ENCODE data around the gene ENDOD1.
A peak's percentile ranks its signal among the peaks of the same experiment; 100 is the strongest.
"Not testable (repeated sequence)": the region's sequence is repeated elsewhere in the genome, so short reads cannot be mapped to it uniquely, and the experiment has no call there.

The ENDOD1 gene

GRCh38 chr11:95104856-95105255 lies 15.2 kb downstream of the ENDOD1 start:
- peaks cover 20% of the 10 kb centered on the region for H3K36me3 Mint-ChIP-seq
- H3K4me1 Mint-ChIP-seq: peaks cover 23% of the 10 kb centered on the region
- DNase-seq (ENCODE audit: low spot score in 2 of 2): no peak
- H3K27ac Mint-ChIP-seq: no peak overlapping the region
- no peak for ATAC-seq
- no peak overlapping the region for H3K4me3 Mint-ChIP-seq
- H3K9me3 Mint-ChIP-seq: no peaks in the 10 kb centered on the region

DNA sequence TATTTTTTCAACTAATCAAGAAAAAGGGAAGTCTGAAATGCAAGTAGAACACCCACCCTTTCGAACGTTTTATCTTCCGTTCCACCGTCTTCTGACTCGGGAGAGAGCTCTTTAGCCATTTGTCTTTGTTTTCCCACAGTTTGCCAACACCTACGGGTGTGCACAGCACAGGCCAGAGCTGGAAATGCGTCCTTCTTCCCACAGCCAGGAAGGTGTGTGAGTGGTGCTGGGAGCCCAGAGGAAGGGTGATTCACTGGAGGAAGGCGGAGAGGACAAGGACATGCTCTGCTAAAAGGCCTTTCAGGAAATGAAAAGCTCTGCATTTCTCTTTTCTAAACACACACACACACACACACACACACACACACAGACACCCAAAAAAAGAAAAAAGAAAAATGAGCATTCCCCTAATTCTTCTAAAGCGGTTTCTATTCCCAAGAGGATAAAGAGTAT lies 18.5 kb downstream of the ENDOD1 start:
- ATAC-seq: no peak
- Mint-ChIP-seq H3K27ac (no peak overlapping the region), H3K9me3 (no peaks in the 10 kb centered on the region), H3K36me3 (peaks cover 10% of the 10 kb centered on the region), H3K4me3 (no peak overlapping the region), H3K4me1 (peaks cover 27% of the 10 kb centered on the region)
- no peak for DNase-seq (ENCODE audit: low spot score in 2 of 2)

- H3K27ac Mint-ChIP-seq: no peak overlapping the region
- H3K4me3 Mint-ChIP-seq: no peak overlapping the region
- ATAC-seq: no peak
- H3K36me3 Mint-ChIP-seq: peaks cover 10% of the 10 kb centered on the region
- H3K4me1 Mint-ChIP-seq: peaks cover 27% of the 10 kb centered on the region
- no peak for DNase-seq (ENCODE audit: low spot score in 2 of 2)
- H3K9me3 Mint-ChIP-seq: no peaks in the 10 kb centered on the region
These were observed 19.3 kb downstream of the ENDOD1 start for GRCh38 chr11:95108671-95109551.

DNA sequence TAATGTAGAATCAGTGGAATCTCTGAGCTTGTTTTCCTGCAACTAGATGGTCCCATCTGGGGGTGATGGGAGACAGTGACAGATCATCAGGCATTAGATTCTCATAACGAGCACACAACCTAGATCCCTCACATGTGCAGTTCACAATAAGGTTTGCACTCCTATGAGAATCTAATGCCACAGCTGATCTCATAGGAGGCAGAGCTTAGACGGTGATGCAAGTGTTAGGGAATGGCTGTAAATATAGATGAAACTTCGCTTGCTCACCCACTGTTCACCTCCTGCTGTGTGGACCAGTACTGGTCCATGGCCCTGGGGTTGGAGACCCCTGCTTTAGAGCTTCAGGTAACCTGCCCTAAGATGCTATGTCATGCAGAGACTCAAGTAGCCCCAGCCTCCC lies 21.8 kb downstream of the ENDOD1 start:
- H3K9me3 Mint-ChIP-seq; DNase-seq (ENCODE audit: low spot score in 2 of 2); H3K36me3 Mint-ChIP-seq; ATAC-seq; H3K27ac Mint-ChIP-seq; H3K4me3 Mint-ChIP-seq: not testable (repeated sequence)
- H3K4me1 Mint-ChIP-seq: peaks cover 27% of the 10 kb centered on the region

- Mint-ChIP-seq H3K27ac (no peak overlapping the region), H3K4me1 (peaks cover 27% of the 10 kb centered on the region), H3K9me3 (no peaks in the 10 kb centered on the region), H3K4me3 (no peak overlapping the region), H3K36me3 (peaks cover 10% of the 10 kb centered on the region)
- ATAC-seq (no peak), DNase-seq (ENCODE audit: low spot score in 2 of 2) (no peak)
These were observed 22.4 kb downstream of the ENDOD1 start for GRCh38 chr11:95111923-95112540.

DNA sequence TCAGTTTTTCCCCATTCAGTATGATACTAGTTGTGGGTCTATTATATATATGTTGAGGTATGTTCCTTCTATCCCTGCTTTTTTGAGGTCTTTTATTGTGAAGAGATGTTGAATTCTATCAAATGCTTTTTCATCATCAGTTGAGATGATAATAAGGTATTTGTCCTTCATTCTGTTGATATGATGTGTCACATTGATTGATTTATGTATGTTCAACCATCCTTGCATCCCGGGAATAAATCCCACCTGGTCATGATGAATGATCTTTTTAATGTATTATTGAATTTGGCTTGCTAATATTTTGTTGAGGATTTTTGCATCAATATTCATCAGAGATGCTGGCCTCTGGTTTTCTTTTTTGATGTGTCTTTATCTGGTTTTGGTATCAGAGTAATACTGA lies 26.0 kb downstream of the ENDOD1 start:
- ATAC-seq (no peak), DNase-seq (ENCODE audit: low spot score in 2 of 2) (no peak)
- Mint-ChIP-seq H3K9me3 (no peaks in the 10 kb centered on the region), H3K36me3 (no peaks in the 10 kb centered on the region), H3K4me1 (peaks cover 40% of the 10 kb centered on the region), H3K4me3 (no peak overlapping the region), H3K27ac (no peak overlapping the region)

DNA sequence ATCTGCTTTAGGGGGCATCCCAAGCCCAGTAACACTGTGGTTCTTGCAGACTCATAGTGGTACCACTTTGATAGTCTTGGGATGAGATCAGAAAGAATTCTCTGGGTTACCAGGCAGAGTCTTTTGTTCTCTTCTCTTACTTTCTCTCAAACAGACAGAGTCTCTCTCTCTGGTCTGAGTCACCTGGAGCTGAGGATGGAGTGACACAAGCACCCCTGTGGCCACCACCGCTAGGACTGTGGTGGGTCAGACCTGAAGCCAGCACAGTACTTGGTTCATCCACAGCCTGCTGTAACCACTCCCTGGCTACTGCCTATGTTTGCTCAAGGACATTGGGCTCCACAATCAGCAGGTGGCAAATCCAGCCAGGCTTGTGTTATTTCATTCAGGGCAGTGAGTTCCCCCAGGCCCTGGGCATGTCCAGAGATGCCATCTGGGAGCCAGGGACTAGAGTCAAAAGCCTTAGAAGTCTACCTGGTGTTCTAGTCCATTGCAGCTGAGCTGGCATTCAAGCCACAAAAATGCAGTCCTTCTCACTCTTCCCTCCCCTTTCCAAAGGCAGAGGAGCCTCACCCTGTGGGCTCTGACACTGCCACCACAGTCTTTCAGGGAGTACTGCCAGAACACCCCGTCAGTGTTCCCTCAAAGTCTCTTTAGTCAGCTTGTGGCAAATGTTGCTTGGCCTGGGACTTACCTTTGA lies 29.9 kb downstream of the ENDOD1 start:
- ATAC-seq (peak; percentile 99), DNase-seq (ENCODE audit: low spot score in 2 of 2) (peak in 1 of 2 donors; percentile 51)
- Mint-ChIP-seq H3K9me3 (no peaks in the 10 kb centered on the region), H3K4me1 (peaks cover 25% of the 10 kb centered on the region), H3K27ac (peak overlapping the region; percentile 20), H3K36me3 (no peaks in the 10 kb centered on the region), H3K4me3 (no peak overlapping the region)

GRCh38 chr11:95121698-95122097 lies 32.1 kb downstream of the ENDOD1 start:
- no peak for DNase-seq (ENCODE audit: low spot score in 2 of 2)
- Mint-ChIP-seq H3K36me3 (no peaks in the 10 kb centered on the region), H3K4me3 (no peak overlapping the region), H3K27ac (no peak overlapping the region), H3K9me3 (no peaks in the 10 kb centered on the region), H3K4me1 (peaks cover 25% of the 10 kb centered on the region)
- no peak for ATAC-seq

DNA sequence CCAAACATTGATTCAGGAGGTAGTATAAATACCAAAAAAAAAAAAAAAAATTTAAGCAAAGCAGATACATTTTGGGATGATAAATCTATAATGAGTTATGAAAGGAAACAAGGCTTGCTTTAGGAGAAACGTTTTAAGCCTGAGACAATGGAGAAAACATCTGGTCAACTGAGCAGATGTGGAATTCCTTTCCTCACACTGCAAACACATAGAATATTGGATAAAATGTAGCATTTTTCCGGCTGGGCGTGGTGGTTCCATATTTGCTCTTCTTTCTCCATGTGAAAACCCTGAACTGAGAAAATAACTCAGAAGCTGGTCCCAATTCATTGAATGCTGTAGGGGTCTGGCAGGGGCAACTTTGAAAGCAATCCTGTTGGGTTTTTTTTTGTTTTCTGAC lies 33.9 kb downstream of the ENDOD1 start:
- no peak overlapping the region for H3K4me3 Mint-ChIP-seq
- DNase-seq (ENCODE audit: low spot score in 2 of 2): no peak
- H3K4me1 Mint-ChIP-seq: peaks cover 18% of the 10 kb centered on the region
- ATAC-seq: no peak
- H3K27ac Mint-ChIP-seq: no peak overlapping the region
- H3K36me3 Mint-ChIP-seq: peaks cover 4% of the 10 kb centered on the region
- H3K9me3 Mint-ChIP-seq: no peaks in the 10 kb centered on the region

DNA sequence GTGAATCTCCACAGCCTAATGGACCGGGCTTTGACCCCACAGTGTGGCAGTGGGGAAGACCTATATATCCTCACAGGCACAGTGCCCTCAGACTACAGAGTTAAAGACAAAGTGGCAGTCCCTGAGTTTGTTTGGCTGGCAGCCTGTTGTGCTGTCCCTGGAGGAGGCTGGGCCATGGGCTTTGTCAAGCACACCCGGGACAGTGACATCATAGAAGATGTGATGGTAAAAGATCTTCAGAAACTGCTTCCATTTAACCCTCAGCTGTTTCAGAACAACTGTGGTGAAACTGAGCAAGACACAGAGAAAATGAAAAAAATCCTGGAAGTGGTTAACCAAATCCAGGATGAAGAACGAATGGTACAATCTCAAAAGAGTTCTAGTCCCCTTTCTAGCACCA lies 39.0 kb downstream of the ENDOD1 start:
- H3K4me3 Mint-ChIP-seq: no peak overlapping the region
- ATAC-seq (peak; percentile 34), DNase-seq (ENCODE audit: low spot score in 2 of 2) (no peak)
- H3K36me3 Mint-ChIP-seq: peaks cover 23% of the 10 kb centered on the region
- H3K4me1 Mint-ChIP-seq: peaks cover 5% of the 10 kb centered on the region
- no peaks in the 10 kb centered on the region for H3K9me3 Mint-ChIP-seq
- H3K27ac Mint-ChIP-seq: no peak overlapping the region

DNA sequence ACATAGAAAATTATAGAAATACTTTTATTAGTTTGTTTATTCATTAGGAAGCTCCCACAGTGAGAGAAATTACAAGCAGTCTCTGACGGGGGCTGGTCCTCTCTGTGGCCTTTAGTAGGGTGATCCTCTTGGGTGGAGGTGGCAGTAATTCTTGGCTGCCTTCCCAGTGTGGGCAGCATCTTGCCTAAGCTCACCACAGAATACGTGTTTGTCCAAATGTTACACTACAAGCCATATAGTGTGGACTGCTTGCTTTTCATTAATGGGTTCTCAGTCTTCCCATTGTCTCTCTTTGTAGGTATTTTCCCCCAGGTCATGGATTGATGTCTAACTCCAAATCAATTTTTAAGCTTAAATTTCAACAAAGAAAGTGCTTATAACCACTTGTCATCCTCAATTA lies 43.3 kb downstream of the ENDOD1 start:
- H3K4me3 Mint-ChIP-seq: no peak overlapping the region
- H3K4me1 Mint-ChIP-seq: peaks cover 5% of the 10 kb centered on the region
- no peak overlapping the region for H3K27ac Mint-ChIP-seq
- H3K9me3 Mint-ChIP-seq: no peaks in the 10 kb centered on the region
- DNase-seq (ENCODE audit: low spot score in 2 of 2): no peak
- ATAC-seq: no peak
- peaks cover 23% of the 10 kb centered on the region for H3K36me3 Mint-ChIP-seq

DNA sequence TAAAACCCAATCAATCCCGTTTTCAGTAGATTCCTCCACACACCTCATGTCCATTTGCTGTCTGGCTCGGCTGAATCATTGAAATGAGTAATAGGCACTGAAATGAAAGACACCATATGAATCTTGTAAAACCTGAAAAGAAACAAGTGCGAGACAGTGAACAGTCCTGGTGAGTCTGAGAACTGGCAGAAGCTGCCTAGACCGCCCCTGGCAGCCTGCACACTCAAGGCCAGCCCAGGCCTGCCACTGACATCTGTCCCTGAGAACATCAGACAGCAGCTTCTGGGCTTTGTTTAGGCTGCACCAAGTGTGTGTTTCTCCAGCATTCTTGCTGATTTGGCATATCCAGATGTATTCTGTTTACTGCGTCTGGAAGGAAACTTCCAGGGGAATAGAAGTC lies 44.8 kb downstream of the ENDOD1 start:
- H3K9me3 Mint-ChIP-seq: no peaks in the 10 kb centered on the region
- peaks cover 15% of the 10 kb centered on the region for H3K36me3 Mint-ChIP-seq
- no peaks in the 10 kb centered on the region for H3K4me1 Mint-ChIP-seq
- H3K27ac Mint-ChIP-seq: no peak overlapping the region
- ATAC-seq (peak; percentile 84), DNase-seq (ENCODE audit: low spot score in 2 of 2) (no peak)
- H3K4me3 Mint-ChIP-seq: no peak overlapping the region

- Mint-ChIP-seq H3K27ac (no peak overlapping the region), H3K4me1 (no peaks in the 10 kb centered on the region)
These were observed 45.5 kb downstream of the ENDOD1 start for GRCh38 chr11:95135155-95135554.

GRCh38 chr11:95135880-95136279 lies 46.2 kb downstream of the ENDOD1 start:
- peak; percentile 19 for ATAC-seq
- H3K27ac Mint-ChIP-seq: no peak overlapping the region
- no peaks in the 10 kb centered on the region for H3K9me3 Mint-ChIP-seq
- peaks cover 2% of the 10 kb centered on the region for H3K36me3 Mint-ChIP-seq
- DNase-seq (ENCODE audit: low spot score in 2 of 2): no peak
- H3K4me3 Mint-ChIP-seq: no peak overlapping the region
- no peaks in the 10 kb centered on the region for H3K4me1 Mint-ChIP-seq

More at GRCh38 chr11:95135155-95135554, 45.5 kb downstream of the ENDOD1 start:
- no peaks in the 10 kb centered on the region for H3K9me3 Mint-ChIP-seq
- DNase-seq (ENCODE audit: low spot score in 2 of 2): no peak
- no peak for ATAC-seq
- peaks cover 8% of the 10 kb centered on the region for H3K36me3 Mint-ChIP-seq
- H3K4me3 Mint-ChIP-seq: no peak overlapping the region

- H3K27ac Mint-ChIP-seq; H3K36me3 Mint-ChIP-seq; H3K9me3 Mint-ChIP-seq; DNase-seq (ENCODE audit: low spot score in 2 of 2); ATAC-seq; H3K4me1 Mint-ChIP-seq; H3K4me3 Mint-ChIP-seq: not testable (repeated sequence)
These were observed 47.1 kb downstream of the ENDOD1 start for GRCh38 chr11:95136747-95137146.

Data from stimulated activated effector memory CD8-positive, alpha-beta T cell treated with anti-CD3 and anti-CD28 coated beads, Interleukin-12 subunit alpha, Interleukin-12 subunit beta, amount 100 ng/mL, for 72 hours (primary cell).